Right lobe of liver (tissue), 6 donors: ENCODE data around the gene LGALS8. TPM values are rescaled to one million over a fixed set of nuclear protein-coding genes. Genes with fewer than 3 reads are reported as not detected.
"Not testable (repeated sequence)": the region's sequence is repeated elsewhere in the genome, so short reads cannot be mapped to it uniquely, and the experiment has no call there.

Experiments used
- ATAC-seq, 4 donors: fragments of 200-7000 bp; cut with Tn5 transposase; one replicate each; pipeline ENCODE4 v1.9.1; 2020; ENCODE audit warnings: mild to moderate bottlenecking in 4 of 4, moderate library complexity in 4 of 4
- DNase-seq, 3 donors: peaks; one replicate each; pipeline ENCODE4 v3.0.0-alpha.2; 2020
- H3K27ac ChIP-seq, 3 donors: fragments of 200-600 bp; one replicate each; pipeline ENCODE4 v1.8.0; 2022
- H3K27me3 ChIP-seq, 2 donors: fragments of 200-600 bp; one replicate each; pipeline ENCODE4 v1.8.0; 2022
- H3K36me3 ChIP-seq, 4 donors: fragments of 200-600 bp; sonication (generic) in 1 of 4; one replicate each; pipeline versions ENCODE4 v1.5.1 to v1.8.0; 2017 to 2022; ENCODE audit warnings: control low read depth in 1 of 4
- H3K4me1 ChIP-seq, 4 donors: fragments of 200-600 bp; sonication (generic) in 1 of 4; one replicate each; pipeline versions ENCODE4 v1.5.1 to v1.8.0; 2017 to 2022; ENCODE audit warnings: control low read depth in 1 of 4
- H3K4me3 ChIP-seq, 3 donors: fragments of 200-600 bp; one replicate each; pipeline ENCODE4 v1.8.0; 2022
- H3K9me3 ChIP-seq, 4 donors: fragments of 200-600 bp; sonication (generic) in 1 of 4; one replicate each; pipeline versions ENCODE4 v1.5.1 to v1.8.0; 2017 to 2022; ENCODE audit warnings: control low read depth in 1 of 4
- CTCF ChIP-seq, 4 donors: fragments of 200-600 bp in 3 of 4; fragments of 450-650 bp in 1 of 4; IDR thresholded peaks; one replicate each; pipeline versions ENCODE4 v1.5.1 to v1.8.0; 2016 to 2022; ENCODE audit warnings: antibody characterized with exemption in 4 of 4, mild to moderate bottlenecking in 2 of 4
- POLR2A ChIP-seq: fragments of 450-650 bp; IDR thresholded peaks from one replicate; pipeline ENCODE4 v1.6.1; 2017; ENCODE audit warnings: antibody characterized with exemption, mild to moderate bottlenecking
- WGBS: methylation state at CpG from one replicate; pipeline ENCODE4 v1.1.6; 2018; ENCODE audit warnings: low coverage, low lambda C conversion rate; ENCODE audit not compliant: insufficient coverage; ENCODE audit errors: missing lambda C conversion rate; 5-methylcytosine and 5-hydroxymethylcytosine counted together
- intact Hi-C, 2 donors: fragments of 100-400 bp; cut with DNase I; formaldehyde crosslinking; loops; one replicate each; pipeline versions ENCODE4 v1.11.2 to v1.14.1; 2022
- total RNA-seq, 6 experiments: library from RNA; depleted of rRNA in 2 of 6; stranded (reverse); fragments of >200 nt in 2 of 6; fragmentation: NEBNext Ultra II Directional in 3 of 6; extraction: Animal tissue kit (Norgen Biotek cat#: 25700) in 3 of 6; gene quantifications; one replicate each; pipeline versions ENCODE4 v1.1.0 to v1.2.4, GENCODE V29; 2016 to 2023
- donor health status: DM: no; HTN: yes; CAD: no.
- donor health status: DM: no; HTN: no; CAD: no.
- donor health status: DM: no; HTN: no; CAD: no.
- donor health status: DM: no; HTN: yes; CAD: no.
- donor health status: DM: no; HTN: yes; CAD: no.

LGALS8 gene
- total RNA-seq, 6 experiments from 2014 or later: 30.4 to 69.3 (median 42.3) TPM

- H3K9me3 ChIP-seq: no peaks in the 10 kb centered on the region
- H3K4me3 ChIP-seq: no peak overlapping the region
- 88% methylated on average over 3 of the region's 3 CpGs for WGBS
- intact Hi-C loops: no loop called here
- TF ChIP-seq POLR2A (no peak), CTCF (IDR thresholded peaks at IDR 0.05) (no peak)
- no peak for DNase-seq
- ATAC-seq: no peak
- H3K4me1 ChIP-seq: no peaks in the 10 kb centered on the region
- H3K36me3 ChIP-seq: peaks cover 0 to 61% (median 15%) of the 10 kb centered on the region in 4 donors
- no peak overlapping the region for H3K27ac ChIP-seq
- no peaks in the 10 kb centered on the region for H3K27me3 ChIP-seq
Measured at GRCh38 chr1:236575523-236575922, 51.7 kb downstream of the LGALS8 start.

- ATAC-seq: no peak
- peaks cover 0 to 57% (median 12%) of the 10 kb centered on the region in 4 donors for H3K36me3 ChIP-seq
- 67% methylated on average over 2 of the region's 2 CpGs for WGBS
Measured at GRCh38 chr1:236576004-236576403, 52.2 kb downstream of the LGALS8 start.

GRCh38 chr1:236577041-236577440 lies 53.3 kb downstream of the LGALS8 start:
- intact Hi-C loops, H3K4me3 ChIP-seq, H3K9me3 ChIP-seq, H3K27me3 ChIP-seq, DNase-seq, H3K4me1 ChIP-seq, ATAC-seq, H3K27ac ChIP-seq: not testable (repeated sequence)
- WGBS: 82% methylated on average over 7 of the region's 7 CpGs
- peaks cover 0 to 57% (median 9%) of the 10 kb centered on the region in 4 donors for H3K36me3 ChIP-seq

More at GRCh38 chr1:236576004-236576403, 52.2 kb downstream of the LGALS8 start:
- no peak for DNase-seq
- Histone ChIP-seq H3K27ac (no peak overlapping the region), H3K4me3 (no peak overlapping the region), H3K4me1 (no peaks in the 10 kb centered on the region), H3K27me3 (no peaks in the 10 kb centered on the region), H3K9me3 (no peaks in the 10 kb centered on the region)
- intact Hi-C loops: no loop called here
- TF ChIP-seq CTCF (IDR thresholded peaks at IDR 0.05): no peak
- no peak for TF ChIP-seq POLR2A

- no peaks in the 10 kb centered on the region for H3K9me3 ChIP-seq
- no peaks in the 10 kb centered on the region for H3K4me1 ChIP-seq
- H3K36me3 ChIP-seq: peaks cover 0 to 57% (median 4%) of the 10 kb centered on the region in 4 donors
- intact Hi-C loops: no loop called here
- no peak overlapping the region for H3K4me3 ChIP-seq
- DNase-seq (no peak), ATAC-seq (no peak)
- no peaks in the 10 kb centered on the region for H3K27me3 ChIP-seq
- TF ChIP-seq CTCF (IDR thresholded peaks at IDR 0.05) (no peak), POLR2A (no peak)
- no peak overlapping the region for H3K27ac ChIP-seq
- WGBS: 98% methylated on average over 3 of the region's 3 CpGs
Measured at GRCh38 chr1:236578661-236579060, 54.9 kb downstream of the LGALS8 start.

- H3K4me1 ChIP-seq, DNase-seq, H3K4me3 ChIP-seq, H3K9me3 ChIP-seq, intact Hi-C loops, H3K27me3 ChIP-seq, H3K27ac ChIP-seq, ATAC-seq: not testable (repeated sequence)
- H3K36me3 ChIP-seq: peaks cover 0 to 59% (median 6%) of the 10 kb centered on the region in 4 donors
- WGBS: 87% methylated on average over 3 of the region's 3 CpGs
Measured at GRCh38 chr1:236580404-236580803, 56.6 kb downstream of the LGALS8 start.

GRCh38 chr1:236581528-236581927 lies 57.7 kb downstream of the LGALS8 start:
- intact Hi-C loops: no loop called here
- Histone ChIP-seq H3K36me3 (peaks cover 0 to 60% (median 7%) of the 10 kb centered on the region in 4 donors), H3K4me1 (no peaks in the 10 kb centered on the region), H3K27me3 (no peaks in the 10 kb centered on the region), H3K9me3 (no peaks in the 10 kb centered on the region), H3K27ac (no peak overlapping the region), H3K4me3 (no peak overlapping the region)
- DNase-seq (no peak), ATAC-seq (no peak)
- TF ChIP-seq POLR2A (no peak), CTCF (IDR thresholded peaks at IDR 0.05) (no peak)
- WGBS: 85% methylated on average over 2 of the region's 2 CpGs
